IPS-NIHi7 (cell line): Measurements from ENCODE around the gene LDHA.
"Not testable (repeated sequence)": the region's sequence is repeated elsewhere in the genome, so short reads cannot be mapped to it uniquely, and the experiment has no call there.

Experiments used
- DNase-seq: peaks from one replicate; pipeline ENCODE4 v3.0.0; 2012; ENCODE audit warnings: mixed read lengths; ENCODE audit errors: extremely low spot score

LDHA gene

DNA sequence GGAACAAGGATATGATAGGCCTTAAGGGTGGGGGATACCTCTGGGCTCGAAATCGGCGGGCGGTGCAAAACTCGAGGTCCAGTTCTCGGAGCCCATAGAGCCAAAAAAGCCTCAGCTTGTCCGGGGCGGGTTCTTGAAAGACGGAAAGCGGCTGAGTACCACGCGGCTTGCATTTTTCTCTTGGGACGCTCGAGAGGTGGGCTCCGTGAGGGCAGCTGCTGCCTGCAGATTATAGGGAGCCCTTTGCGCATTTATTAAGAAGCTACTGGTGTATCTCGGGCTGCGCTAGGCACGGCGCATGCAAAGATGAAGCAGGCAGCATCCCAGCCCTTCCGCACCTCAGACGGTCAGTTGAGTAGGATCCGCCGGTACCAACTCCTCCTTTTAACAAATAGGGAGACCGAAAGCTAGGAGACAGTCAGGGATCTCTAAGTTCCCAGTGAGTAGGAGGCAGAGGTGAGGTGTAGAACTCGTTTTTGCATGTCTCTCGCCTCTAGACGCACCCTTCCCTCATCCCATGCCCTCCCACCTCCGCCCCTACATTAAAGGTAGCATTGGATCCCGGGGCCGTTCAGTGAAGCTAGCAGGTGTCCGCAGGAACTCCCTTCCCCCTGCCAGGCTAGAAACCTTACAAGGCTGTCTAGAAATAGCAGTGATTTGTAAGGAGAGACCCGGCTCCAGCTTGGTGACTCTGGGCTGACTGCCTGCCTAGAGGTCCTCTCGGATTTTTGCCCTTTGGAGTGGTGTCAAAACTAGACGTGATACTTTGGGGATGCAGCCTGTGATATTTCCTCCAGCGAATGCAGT is 768 bp downstream of the LDHA start:
- no peak for DNase-seq

DNA sequence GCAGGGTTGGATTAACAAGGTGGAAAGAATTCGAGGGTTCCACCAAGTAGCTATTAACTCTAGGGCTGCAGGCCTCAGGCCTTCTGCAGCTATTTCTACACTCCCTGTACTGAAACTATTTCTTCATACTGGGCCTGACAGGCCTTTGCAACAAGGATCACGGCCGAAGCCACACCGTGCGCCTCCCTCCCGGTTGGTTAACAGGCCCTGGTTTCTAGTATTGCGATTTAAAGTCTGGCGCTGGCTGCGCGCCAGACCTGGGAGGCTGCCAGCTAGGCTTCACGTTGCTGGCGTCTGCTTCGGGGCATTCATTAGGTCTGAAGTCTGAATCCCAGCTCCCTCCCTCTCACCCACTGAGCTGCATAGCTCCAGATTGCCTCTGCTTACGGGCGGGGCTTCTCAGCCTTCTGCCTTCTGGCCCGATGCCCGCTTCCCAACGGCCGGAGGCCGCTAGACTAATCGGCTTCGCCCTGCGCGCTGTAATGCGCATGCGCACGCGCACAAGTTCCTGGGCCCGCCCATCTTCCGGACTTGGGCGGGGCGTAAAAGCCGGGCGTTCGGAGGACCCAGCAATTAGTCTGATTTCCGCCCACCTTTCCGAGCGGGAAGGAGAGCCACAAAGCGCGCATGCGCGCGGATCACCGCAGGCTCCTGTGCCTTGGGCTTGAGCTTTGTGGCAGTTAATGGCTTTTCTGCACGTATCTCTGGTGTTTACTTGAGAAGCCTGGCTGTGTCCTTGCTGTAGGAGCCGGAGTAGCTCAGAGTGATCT is 1.6 kb downstream of the LDHA start:
- DNase-seq = peak; percentile 97

DNA sequence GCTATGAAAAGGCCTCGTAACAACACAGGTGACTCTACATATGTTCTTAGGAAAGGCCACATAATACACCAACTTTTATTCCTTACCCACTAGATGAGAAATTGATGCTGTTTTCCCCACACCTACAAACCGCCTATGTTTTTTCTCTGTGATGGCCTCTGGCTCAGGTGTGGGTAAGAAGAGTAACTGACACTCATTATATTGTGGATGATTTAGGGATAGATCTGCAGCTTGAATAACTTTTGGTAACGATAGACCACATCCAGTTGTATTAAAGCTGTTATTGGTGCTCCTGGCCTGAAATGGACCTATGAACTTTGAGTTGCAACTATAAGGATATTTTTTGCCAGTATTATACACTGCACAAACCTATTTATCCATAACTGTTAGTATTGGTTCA is 3.6 kb downstream of the LDHA start:
- no peak for DNase-seq

DNA sequence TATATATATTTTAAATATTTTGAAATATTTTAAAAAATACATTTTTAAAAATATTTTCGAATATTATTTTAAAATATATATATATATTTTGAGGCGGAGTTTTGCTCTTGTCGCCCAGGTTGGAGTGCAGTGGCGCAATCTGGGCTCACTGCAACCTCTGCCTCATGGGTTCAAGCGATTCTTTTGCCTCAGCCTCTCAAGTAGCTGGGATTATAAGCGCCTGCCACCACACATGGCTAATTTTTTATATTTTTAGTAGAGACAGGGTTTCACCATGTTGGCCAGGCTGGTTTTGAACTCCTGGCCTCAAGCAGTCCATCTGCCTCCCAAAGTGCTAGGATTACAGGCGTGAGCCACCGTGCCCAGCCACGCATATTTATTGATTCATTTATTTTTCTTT is 6.7 kb downstream of the LDHA start:
- not testable (repeated sequence) for DNase-seq

DNA sequence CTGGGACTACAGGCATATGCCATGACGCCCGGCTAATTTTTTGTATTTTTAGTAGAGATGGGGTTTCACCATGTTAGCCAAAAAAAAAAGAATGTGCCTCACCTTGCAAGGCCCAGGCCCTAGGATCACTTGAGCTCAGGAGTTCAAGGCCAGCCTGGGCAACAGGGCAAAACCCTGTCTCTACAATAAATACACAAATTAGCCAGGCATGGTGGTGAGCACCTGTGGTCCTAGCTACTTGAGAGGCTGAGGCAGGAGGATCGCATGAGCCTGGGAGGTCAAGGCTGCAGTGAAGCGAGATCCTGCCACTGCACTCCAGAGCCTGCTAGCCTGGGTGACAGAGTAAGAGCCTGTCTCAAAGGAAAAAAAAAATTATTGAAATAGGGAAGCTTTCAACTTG is 9.7 kb downstream of the LDHA start:
- DNase-seq = no peak

DNA sequence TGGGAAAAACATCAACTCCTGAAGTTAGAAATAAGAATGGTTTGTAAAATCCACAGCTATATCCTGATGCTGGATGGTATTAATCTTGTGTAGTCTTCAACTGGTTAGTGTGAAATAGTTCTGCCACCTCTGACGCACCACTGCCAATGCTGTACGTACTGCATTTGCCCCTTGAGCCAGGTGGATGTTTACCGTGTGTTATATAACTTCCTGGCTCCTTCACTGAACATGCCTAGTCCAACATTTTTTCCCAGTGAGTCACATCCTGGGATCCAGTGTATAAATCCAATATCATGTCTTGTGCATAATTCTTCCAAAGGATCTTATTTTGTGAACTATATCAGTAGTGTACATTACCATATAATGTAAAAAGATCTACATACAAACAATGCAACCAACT is 13.0 kb downstream of the LDHA start:
- DNase-seq = not testable (repeated sequence)

DNA sequence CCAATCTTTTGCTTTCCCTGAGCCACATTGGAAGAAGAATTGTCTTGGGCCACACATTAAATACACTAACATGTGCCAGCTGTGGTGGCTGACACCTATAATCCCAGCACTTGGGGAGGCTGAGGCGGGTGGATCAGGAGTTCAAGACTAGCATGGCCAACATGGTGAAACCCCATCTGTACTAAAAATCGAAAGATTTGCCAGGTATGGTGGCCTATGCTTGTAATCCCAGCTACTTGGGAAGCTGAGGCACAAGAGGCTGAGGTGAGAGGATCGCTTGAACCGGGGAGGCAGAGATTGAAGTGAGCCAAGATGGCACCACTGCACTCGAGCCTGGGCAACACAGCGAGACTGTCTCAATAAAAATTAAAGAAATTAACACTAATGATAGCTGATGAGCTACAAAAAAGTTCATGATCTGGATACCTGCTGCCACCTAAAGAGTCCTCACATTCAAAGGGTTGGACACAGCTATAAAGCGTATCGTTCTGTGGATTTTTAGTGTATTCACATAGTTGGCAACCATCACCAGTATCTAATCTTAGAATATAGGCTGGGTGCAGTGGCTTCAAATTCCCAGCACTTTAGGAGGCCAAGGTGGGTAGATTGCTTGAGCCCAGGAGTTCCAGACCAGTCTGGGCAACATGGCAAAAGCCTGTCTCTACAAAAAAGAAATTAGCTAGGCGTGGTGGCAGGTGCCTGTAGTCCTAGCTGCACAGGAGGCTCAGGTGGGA is 14.4 kb downstream of the LDHA start:
- DNase-seq = no peak

DNA sequence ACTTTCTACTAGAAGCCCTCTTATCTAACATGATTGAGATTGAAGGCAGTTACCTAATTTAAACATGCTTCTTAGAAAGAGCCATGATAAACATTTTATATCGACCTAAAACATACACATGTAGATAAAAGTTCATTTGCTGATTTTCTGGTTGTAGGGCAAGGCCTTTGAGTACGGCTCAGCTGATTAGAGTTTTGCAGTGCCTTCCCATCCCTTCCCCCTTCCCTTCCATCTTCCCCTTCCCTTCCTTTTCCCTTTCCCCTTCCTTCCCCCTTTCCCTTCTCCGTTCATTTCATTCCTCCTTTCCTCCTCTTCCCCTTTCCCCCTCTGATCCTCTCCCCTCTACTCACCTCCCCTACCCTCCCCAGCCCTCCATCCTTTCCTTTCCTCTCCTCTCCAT is 22.1 kb downstream of the LDHA start:
- DNase-seq = no peak

DNA sequence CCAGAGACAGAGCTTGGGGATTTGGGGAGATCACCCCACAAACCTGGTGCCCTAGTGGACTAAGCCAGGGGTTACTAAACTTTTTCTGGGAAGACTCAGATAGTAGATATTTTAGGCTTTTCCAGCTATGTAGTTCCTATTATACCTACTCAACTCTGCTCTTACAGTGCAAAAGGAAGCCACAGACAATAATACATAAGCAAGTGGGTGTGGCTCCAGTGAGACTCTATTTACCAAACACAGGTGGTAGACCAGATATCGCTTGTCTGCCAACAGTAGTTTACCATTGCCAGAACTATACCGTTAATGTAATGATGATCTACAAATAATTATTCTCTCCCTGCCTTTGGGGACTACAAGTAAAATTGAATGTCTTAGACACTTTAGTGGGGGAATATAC is 24.7 kb downstream of the LDHA start:
- no peak for DNase-seq

DNA sequence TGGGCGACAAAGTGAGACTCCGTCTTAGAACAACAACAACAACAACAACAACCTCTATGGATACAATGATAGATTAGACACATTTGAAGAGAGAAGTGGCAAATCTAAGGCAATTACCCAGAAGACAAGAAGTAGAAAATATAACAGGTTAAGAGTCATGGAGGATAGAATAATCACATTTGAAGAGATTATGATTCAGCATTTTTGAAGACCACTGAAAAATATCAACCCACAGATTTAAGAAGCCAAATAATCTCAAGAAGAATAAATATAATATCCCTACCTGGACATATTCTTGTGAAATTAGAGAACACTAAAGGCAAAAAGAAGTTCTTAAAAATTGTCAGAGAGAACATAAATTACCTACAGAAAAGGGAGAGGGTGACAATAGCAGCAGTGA is 25.7 kb downstream of the LDHA start:
- DNase-seq = no peak

DNA sequence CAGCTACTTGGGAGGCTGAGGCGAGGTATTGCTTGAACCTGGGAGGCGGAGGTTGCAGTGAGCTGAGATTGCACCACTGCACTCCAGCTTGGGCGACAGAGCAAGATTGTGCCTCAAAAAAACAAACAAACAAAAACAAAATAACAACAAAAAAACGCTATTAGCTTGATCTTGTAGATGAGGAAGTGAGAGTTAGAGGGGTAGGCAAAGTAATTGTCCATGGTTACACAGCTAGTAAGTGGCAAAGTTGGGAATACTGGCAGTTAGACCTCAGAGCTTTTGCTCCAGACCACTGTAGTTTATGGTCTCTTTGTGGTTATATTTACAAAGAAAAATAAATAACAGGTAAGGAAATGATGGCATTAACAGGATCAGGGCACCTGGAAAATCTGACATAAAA is 32.9 kb downstream of the LDHA start:
- DNase-seq = no peak

DNA sequence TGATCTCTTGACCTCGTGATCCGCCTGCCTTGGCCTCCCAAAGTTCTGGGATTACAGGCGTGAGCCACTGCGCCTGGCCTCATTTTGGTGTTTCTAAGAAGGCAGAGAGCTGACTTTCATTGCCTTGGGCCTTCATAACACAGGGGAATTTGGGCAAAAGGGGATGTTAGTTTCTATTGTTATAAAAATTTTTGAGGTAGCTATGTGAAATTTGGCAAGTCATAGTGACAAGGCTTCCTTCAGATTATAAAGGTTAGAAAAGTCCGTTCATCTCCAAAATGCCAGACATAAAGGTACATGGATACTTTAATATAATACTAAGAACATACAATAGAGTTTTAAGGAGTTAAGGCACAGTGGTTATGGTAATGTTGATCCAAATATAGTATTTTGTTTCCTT is 35.0 kb downstream of the LDHA start:
- DNase-seq = no peak

DNA sequence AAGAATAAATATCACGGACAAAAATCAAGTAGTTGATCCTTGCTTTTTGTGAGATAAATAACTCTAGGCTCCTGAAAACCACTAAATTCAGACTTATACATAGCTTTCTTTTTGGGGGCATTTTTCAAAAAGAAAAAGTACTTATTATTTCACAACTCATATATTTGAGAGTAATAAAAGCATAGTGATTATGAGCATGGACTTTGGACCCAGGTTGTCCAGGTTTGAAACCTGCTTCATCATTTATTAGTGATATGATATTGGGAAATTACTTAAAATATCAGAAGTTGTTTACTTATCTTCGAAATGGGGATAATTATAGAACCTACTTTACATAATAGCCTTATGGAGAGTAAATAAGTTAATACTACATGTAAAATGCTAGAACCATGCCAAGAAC is 44.3 kb downstream of the LDHA start:
- DNase-seq = no peak

DNA sequence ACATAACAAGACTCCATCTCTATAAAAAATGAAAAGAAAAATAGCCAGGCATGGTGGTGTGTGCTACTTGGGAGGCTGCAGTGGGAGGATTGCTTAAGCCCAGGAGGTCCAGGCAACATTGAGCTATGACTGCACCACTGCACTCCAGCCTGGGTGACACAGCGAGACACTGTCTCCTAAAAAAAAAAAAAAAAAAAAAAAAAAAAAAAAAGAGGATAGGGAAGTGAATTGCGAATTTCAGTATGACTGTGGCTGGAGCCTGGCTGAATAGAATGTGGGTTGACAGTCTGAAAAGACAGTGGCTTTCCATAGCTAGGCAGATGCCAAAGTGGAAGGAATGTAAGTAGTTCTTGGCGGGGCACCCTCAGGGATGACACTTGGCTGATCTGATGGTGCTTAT is 54.9 kb downstream of the LDHA start:
- DNase-seq = no peak

DNA sequence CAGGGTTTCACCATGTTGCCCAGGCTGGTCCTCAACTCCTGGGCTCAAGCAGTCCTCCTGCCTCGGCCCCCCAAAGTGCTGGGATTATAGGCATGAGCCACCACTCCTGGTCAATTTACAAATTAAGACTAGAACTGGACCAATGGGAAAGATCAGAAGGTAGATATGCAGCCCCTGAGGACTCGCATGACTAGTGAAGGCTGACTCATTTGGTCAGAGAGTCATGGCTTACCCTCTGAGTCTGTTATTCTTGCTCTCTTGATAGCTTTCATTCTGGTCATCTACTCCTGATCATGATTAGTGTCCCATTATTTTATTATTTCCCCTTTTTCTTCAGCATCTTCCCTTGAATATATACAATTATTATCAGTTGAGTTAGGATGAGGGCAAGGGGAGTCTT is 58.6 kb downstream of the LDHA start:
- DNase-seq = no peak

DNA sequence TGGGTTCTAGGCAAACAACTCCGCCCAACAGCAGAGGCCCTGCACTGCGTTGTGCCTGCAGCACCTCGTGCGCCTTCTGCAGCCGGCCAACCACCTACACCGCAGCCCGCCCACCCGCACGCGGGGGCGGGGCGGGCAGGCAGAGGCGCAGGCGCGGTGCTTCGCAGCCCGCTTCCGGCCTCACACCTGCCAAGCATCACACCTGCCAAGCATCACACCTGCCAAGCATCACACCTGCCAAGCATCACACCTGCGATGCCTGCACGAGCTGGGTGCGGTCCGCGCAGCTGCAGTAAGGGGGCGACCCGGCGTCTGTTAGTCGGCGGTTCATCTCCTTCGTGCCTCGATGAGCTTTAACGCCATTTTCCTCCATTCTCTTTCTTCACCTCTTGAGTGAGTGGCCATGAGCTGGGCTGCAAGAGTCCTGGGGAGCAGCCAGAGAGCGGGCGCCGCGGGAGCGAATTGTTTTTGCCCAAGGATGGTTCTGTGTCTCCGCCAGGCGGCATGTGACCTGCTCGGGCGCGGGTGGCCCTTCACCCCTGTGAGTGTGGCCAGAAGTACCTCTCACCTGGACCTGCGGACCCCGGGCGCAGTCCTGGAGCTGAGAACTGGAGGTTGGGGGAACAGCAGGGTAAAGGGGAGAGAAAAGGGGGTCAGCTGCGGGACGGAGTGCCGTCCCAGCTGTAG is 61.5 kb downstream of the LDHA start, which contains the start of gene LDHAL6A:
Gene LDHAL6A, plus strand, starts transcription at position 171 of the 687 bp plus-strand sequence. CDS start 825 bp downstream, outside the sequence.
- DNase-seq = peak; percentile 23

DNA sequence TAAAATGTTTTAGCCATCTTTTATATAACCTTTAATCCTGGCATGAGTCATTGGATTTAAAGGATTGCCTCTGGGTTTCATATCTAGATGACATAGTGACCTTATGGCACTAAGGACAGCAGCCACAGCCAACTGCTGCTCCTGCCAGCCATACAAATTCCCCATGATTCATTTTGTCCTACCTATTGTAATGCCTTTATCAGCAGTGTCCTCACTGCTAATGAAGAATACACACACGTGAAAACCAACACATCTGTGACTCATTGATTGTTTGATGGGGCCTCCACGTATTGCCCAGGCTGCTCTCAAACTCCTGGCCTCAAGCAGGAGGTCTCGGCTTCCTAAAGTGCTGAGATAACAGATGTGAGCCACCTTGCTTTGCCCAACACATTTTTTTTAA is 63.1 kb downstream of the LDHA start:
- DNase-seq = no peak
